ENCODE results near the gene ARHGAP24.

DNA sequence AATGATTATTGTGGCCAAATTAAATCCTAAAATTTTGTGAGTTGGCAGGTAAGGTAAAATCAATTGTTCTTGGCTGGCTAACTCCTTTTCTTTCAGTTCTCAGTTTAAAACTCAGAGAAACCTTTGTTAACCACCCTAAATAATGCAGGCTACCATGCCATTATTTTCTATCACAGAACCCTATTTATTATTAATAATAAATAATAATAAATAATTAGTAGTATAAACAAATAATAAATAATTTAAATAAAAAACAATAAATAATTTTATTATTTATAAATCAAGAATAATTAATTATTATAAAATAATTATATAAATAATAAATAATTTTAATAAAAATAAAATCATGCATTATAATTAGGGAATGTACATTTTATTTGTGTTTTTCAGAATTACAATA is 390.3 kb downstream of the ARHGAP24 start:
- TF ChIP-seq MAX (IDR thresholded peaks at IDR 0.05; ENCODE audit: insufficient read depth, insufficient read length) (no peak), POLR2AphosphoS5 (IDR thresholded peaks at IDR 0.05; ENCODE audit: insufficient read depth, low read depth, low read length) (no peak), POLR2A (IDR thresholded peaks at IDR 0.05; ENCODE audit: low read depth, low read length) (no peak)
- TF ChIP-seq, protein P1, sequence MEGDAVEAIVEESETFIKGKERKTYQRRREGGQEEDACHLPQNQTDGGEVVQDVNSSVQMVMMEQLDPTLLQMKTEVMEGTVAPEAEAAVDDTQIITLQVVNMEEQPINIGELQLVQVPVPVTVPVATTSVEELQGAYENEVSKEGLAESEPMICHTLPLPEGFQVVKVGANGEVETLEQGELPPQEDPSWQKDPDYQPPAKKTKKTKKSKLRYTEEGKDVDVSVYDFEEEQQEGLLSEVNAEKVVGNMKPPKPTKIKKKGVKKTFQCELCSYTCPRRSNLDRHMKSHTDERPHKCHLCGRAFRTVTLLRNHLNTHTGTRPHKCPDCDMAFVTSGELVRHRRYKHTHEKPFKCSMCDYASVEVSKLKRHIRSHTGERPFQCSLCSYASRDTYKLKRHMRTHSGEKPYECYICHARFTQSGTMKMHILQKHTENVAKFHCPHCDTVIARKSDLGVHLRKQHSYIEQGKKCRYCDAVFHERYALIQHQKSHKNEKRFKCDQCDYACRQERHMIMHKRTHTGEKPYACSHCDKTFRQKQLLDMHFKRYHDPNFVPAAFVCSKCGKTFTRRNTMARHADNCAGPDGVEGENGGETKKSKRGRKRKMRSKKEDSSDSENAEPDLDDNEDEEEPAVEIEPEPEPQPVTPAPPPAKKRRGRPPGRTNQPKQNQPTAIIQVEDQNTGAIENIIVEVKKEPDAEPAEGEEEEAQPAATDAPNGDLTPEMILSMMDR (IDR thresholded peaks at IDR 0.05; ENCODE audit: extremely low read depth in 1 of 2, insufficient read depth in 1 of 2, low read depth in 1 of 2, low read length in 2 of 2) = no peak

Data from endothelial cell of umbilical vein (primary cell).